Measurements from ENCODE around the gene PCDHB8.
A peak's percentile ranks its signal among the peaks of the same experiment; 100 is the strongest.

- peak; percentile 60 for TF ChIP-seq CTCF (IDR thresholded peaks at IDR 0.05; ENCODE audit: low read length)
- no peak for TF ChIP-seq EZH2 (IDR thresholded peaks at IDR 0.05; ENCODE audit: borderline replicate concordance, low read length)
Measured at GRCh38 chr5:141223112-141223783, 45.7 kb downstream of the PCDHB8 start, which contains the start of gene PCDHB14.
